CD4-positive, alpha-beta T cell treated with Interleukin-10 for 1 hour (primary cell): ENCODE data around the gene LRP1.

Experiments used
- DNase-seq: peaks from one replicate; pipeline ENCODE4 v3.0.0-alpha.2; 2020

LRP1 gene

DNA sequence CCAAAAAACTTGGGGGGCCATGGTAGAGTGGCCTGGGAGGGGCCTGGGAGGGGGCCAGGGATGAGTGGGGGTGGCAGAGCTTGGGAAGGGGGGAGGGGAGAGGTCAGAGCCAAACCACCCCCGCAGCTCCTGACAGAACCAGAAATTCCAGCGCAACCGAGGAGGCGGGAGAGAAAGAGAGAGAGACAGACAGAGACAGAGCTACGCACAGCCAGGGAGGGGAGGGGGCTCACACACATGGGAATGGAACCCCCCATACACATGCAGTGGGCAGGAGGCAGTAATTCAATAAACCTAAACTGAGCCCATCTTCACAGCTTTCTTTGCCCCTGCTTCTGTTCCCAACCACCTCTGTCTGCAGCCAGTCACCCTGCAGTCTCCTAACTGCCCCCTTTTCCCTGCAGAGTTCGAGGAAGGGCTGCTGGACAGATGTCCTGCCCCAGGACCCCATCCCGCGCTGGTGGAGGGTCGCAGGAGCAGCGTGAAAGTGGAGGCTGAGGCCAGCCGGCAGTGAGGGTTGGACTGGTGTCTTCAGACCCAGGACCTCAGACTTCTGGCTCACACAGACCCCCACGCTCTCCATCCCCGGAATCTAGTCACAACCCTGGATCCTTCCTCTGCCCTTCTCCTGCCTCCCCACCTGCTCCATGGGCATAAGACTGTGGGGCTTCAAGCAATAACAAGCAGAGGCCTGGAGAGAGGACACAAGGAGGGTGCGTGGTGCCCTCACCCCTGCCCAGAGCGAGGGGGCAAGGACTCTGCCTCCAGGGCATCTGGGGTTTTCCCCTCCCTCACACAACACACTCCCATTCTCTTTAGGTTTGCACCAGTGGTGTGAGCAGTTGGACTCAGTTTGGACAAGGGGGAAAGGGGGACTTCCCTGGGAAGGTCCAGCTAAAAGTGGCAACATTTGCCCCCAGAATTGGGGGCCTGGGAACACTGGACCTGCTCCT, 33.8 kb upstream of the LRP1 start:
- DNase-seq: no peak

DNA sequence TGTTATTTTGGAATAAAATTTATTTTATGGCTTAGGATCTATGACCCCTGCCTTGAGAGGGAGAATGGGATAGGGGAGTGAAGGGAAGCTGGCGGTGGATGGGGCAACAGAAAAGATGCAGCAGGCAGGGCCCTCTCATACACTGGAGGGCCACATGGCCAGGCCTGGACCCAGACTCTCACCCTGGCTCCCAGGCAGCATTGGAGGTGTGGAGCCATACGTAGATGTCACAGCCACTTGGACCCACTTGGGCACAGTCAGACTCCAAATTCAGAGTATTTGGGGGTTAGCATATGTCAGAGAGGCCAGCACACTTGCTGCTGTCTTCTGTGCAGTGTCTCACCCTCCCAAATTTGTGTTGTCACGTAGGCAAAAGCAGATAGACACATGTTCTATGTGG, 32.8 kb upstream of the LRP1 start:
- no peak for DNase-seq

DNA sequence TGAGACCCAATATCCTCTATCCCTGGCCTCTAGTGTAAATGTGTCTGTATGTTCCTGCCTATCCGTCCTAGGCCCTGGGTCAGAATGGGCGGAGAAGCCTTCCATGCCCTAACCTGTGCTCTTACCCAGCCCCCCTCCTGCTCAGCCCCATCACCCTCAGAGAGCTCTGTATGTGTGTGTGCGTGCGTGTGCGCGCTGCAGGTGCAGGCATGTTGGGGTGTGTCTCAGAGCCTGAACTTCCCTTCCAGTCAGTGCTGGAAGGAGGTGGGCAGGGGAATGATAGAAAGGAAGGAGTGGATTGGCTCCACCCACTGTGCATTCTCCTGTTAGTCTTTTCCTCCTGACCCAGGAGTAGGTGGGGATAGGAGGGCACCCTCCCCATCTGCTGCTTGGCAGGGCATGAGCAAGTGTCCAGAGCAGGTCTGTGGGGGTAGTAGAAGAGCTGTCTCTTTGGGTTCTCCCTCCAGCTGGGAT, 32.1 kb upstream of the LRP1 start:
- DNase-seq: no peak

DNA sequence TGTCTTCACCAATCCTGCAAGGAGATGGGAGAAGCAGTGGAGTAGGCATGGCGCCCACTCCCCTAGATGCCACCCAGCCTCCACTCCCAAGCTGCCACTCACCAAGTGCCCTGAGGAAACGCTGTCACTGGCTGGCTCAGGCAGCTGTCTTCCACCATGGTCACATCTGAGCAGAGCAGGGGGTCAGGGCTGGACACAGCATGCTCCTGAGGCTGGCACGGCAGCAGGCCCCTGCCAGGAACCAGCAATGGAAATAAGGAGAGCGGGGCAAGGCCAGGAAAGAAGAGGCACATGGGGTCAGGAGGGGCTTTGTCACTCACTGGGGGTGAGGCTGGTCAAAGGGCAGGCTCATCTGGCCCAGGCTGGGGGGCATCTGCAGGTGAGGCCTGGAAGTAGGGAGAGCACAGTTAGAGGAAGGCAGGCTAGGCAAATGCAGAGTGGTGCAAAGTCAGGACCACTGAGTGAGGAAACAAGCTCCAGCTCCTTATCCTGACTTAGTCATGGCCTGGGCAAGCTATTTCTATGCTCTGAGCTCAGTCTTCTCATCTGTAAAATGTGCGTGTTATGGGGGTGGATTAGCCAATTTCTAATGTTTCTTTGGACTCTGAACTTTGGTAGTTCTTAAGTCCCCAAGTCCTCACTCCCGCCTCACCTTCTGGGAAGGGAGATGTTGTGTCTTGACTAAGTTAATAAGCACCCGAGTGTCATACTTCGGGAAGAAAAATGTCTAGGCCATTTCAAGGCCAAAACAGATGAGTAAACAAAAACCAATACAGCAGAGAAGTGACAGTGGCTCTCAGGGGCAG, 31.3 kb upstream of the LRP1 start:
- no peak for DNase-seq

DNA sequence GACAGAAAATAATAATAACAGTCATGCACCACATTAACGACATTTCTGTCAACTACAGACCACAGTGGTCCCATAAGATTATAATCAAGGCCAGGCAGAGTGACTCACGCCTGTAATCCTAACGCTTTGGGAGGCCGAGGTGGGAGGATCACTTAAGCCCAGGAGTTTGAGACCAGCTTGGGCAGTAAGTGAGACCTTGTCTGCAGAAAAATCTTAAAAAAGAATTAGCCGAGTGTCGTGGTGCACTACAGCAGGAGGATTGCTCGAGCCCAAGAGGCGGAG, 30.8 kb upstream of the LRP1 start:
- DNase-seq: no peak

DNA sequence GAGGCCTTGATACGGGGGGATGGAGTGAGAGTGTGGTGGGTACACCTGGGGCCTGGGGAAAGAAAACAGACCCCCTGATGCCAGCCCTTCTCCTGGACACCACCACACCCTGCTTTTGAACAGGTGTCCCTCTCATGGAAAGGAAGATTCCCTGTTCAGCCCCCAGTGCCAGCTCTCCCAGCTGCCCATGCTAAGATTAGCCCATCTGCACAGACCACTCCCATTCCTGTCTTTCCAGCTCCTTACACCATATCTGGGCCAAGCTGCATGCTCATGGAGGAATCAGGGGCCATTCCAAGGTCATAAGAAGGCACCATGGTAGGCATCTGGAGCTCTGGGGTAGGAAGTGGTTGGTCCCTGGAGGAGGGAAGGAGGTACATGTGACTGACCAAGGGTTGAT, 29.7 kb upstream of the LRP1 start:
- DNase-seq: no peak

DNA sequence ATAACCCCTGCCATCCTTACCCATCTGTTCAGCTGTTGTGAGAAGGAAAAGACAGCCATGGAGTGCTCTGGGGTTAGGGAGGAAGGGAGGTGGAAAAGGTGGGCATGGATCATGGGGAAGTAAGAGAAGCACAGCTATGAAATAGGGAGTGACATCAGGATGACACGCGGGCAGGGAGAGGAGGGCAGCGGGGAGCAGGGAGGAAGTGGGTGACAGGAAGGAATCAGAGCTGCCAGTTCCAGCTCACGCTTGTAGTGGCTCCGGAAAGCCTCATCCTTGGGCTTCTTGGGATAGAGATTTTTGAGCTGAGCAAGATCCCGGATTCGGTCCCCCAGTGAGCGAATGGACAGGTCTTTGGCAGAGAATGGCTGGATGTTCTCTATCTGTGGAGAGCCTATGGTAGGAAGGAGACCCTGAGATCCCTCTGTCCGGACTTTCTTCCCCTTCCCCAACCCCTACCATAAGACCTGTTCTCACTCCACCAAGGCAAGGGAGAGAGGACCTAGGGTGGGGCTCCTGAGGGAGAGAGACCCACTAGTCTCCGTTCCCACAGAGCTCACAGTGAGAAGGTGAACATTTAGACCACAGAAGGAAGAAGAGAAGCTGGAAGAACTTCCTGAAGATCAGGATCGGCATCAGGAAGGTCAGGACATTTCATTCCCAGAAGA, 29.1 kb upstream of the LRP1 start:
- no peak for DNase-seq

DNA sequence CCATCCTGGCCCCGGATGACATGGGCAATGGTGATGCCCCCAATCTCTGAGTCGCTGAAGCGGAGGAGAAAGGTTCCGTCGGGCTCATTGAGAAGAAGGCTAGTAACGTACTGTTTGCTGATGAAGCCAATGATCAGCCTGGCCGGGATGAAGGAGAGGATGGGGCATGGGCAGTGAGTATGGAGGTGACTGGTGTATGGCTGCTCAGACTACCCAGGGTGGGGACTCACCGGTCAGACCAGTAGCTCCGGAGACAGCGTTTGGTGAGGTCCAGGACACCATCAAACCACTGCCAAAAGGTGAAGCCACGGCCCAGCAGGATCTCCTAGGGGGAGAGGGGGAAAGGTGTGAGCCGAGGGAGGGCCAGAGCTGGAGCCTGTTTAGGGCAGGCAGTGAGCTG, 28.5 kb upstream of the LRP1 start:
- DNase-seq: no peak

DNA sequence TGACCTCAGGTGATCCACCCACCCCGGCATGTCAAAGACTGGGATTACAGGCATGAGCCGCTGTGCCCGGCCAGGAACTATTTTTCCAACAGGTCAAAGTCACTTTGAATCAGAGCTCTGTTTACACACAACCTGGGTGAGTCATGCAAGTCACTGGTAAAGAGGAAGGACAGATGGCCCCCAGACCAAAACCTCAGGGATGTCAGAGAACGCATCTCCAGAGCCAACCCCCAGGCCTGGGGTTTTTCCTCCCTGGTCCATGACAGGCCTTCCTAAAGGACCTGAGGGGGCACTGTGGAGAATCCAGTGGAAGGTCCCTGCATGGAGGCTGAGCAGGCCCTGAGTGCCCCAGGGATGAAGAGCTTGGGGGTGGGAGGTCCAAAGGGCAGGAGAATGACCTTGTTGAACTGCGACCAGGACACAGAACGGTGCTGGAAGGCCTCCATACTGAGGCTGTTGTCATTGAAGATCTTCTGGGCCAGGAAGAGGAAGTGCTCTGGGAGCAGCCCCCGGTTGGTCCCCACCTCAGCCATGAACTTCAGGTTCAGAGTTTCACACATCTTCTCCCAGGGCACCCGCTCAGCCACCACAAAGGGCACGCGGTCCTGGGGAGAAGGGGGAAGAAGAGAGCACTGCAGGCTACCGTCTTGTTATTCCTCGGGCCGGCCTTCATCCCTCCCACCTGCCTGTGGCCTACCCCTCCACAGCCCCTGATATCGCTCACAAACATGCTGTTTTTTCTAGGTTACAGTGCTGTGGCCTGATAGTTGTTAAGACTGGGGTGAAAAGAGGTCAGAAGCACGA, 26.2 kb upstream of the LRP1 start:
- DNase-seq: no peak

DNA sequence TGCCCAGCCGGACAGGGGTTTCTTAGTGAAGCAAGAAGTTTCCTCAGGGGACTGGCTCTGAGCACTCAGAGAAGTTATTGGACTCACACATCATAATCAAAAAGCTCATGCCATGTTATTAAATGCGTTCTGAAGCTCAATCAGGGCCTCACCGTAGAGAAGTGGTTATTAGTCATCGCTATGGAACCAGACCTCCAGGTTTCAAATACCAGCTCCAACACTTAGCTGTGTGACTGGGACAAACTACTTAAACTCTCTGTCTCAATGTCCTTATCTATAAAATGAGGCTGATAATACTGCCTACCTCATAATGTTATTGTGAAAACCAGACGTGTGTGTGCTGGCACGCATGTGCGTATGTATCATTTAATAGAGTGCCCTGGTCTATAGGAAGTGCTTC, 24.4 kb upstream of the LRP1 start:
- no peak for DNase-seq

DNA sequence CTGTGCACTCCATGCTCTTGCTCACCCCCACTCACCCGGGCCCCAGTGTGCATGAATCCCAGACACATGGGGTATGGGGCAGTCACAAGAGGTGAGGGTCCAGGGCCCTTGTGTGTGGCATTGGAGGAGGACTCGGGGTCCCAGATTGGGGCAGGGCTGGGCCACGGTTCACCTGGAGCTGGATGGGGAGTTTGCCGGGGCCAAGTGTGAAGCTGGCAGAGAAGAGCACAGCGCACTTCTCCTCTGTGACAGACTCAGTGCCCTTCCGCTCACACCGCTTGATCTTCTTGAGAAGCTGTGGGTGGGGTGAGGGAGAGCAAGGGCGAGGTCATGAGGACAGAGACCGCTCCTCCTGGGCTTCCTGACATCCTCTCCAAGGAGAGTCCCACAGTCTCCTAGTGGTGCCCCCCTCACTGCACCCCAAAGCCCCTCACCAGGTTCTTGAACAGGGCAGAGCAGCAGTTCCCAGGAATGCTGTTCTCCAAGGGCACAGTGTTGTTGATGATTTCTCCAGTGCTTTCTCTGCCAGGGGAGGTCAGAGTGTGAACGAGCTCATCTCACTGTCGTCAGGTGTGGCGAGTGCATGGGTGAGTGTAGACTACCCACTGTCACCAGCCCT, 23.9 kb upstream of the LRP1 start:
- no peak for DNase-seq

DNA sequence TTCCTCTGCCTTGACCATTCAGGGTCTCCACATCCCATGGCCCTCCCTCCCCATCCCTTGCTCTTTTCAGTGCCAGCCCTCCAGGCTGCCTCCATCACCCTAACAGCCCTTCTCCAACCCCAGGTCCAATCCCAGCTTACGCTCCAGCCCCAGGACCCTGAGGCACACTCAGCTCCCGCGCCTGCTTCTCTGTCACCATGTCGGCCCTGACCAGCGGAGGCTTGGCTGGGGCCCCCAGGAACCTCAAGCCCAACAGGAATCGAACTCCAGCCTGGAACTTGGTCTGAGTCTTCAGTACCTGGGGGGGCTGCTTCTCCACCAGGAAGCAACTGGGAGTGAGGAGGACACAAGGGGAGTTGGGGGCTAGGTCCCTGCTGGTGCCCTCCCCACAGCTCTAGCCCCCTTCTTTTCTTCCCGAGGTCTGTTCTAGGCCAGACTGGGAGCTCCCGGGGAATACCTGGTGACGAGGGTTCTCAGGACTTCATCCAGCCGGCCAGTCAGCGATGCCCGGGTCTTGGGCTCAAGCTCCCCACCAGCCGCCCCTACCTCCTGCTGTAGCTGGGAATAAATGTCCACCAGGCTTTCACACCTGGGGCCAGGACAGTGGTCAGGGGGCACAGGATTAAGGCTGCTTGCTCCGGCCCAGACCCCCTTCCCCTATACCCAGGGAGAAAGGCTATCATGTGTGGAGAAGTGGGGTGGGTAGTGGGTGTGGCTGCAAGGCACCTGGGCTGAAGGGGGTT, 23.1 kb upstream of the LRP1 start:
- DNase-seq: no peak

DNA sequence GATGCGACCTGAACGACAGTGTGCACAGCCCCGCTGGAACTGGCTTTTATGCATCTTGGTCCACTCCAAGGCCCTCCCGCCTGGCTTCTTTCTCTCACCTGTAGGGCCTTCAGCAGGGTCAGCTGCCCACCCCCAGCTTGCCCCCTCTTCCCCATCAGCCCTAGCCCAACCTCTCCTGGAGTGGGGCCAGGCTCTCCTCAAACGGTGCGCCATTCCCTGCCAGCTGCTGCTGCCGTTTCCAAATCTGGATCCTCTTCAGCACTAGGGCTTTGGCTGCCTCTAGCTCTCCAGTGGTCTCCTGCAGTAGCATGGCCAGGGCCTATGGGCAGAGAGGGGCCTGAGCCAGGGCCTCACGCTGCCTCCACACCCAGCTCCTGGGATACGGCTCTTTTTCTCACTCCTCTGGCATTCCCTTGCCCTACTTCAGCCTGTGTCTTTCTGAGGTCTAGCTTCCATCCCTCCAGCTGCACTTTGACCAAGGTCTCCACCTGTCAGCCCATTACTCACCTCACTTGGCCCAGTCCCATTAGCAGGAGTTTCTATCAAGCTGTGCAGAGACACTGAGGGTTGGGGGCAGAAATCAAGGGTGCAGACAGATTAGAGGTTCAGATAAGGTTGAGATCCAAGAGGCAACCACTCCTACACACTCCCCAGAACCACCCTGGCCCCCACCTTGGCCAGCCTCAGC, 22.1 kb upstream of the LRP1 start:
- DNase-seq: no peak

DNA sequence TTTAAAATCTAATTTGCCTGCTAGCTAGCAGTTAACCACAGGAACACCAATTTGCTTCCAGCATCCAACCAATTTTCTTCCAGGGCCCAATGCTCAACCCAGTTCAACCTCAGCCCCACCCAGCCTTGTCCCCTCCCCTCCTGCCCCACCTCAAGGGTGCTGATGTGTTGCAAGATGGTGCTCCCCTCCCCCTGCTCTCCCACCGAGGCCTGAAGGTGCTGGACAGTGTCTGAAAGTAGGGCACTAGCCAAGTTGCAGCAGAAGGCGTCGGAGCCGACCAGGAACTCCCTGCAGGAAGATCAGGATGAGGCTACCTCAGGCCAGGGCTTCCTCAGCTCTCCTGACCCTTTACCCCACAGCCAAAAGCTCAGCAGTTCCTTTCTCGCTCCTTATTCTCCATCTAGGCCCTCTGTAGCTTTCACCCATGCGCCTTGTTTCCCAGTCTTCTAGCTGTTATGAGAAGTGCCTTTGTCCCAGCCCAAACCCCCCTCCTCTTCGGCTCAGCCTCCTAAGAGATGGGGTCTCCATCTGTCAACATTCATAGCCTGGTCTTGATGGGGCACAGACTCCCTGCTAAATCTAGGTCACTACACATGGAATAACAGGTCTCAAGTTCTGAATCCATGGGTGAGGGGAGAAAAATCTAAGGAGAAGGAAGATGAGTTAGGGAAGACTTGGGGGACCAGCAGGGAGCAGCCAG, 20.7 kb upstream of the LRP1 start:
- no peak for DNase-seq

DNA sequence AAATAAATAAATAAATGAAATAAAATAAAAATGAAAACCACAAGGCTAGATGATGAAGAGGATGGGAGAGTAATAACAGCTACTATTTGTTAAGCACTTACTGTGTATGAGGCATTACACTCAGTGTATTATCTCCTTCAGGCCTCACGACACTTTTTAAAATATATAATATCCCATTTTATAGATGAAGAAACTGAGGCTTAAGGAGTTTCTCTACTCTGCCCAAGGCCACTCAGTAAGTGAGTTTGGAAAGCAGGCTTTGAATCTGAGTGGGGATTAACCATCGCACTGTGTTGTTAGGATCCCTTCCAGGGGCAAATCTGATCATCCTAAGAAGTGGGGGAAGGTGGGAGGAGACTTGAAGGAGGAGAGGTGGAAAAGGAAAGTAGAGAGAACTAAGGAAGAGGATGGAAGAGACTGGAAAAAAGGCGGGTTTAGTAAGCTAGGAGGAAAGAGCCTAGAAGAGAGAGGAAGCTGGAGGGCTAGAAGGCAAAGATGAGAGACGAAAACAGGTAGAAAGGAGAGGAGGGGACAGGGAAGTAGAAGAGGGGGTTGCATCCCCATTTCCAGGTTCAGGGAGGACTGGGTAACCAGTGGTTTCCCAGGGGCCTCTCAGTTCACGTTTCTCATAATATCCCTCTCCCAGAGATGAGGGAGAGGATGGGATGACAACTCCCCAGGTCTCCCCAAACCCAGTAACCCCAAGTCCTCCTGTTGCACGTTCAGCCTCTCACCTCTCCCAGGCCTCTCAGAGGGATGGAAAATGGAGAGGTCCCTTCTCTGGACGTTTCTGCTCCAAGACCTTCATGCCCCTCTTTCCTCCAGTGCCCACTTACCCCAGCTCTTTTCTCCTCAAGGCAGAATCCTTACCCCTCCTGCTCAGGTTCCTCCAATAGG, 18.8 kb upstream of the LRP1 start:
- no peak for DNase-seq

DNA sequence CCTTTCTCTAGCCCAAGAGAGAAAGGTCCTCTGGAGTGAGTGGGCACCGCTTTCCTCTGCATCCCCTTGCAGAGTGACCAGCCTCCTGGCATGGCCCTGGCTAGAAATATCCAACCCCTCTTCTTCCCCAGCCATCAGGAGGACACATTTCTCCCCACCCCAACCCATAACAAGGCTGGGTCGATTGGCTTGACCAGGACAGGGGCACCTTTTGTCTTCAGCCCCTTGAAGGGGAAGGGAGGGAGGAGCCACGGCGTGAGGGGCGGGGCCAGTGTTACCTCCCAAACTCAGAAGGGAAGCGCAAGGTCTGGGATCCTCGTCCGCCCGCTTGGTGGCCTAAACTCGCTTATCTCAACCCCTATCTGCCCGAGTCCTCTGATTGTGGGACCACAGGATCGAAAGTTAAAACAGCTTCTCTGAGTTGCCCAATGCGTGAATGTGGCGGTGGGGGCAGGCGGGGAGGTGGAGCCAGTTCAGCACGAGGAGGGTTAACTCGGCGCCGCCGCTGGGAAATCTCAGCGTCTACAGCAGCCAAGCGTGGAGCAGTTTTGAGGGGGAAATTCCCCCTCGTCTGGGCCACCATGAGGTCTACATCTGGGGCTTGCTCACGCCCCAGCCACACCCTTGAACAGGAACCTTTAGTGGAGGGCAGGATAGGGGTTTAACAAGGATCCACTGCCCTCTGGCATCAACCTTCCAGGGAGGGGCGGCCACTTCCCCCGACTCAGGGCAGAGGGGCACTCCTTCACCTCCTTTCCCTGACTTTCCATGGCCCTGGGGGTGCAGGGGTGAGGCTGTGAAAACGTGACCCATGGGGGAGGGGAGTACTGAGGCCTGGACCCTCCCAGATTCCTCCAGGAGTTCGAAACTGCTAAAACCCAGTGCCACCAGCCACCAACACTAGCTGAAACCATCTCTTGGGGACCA, 17.9 kb upstream of the LRP1 start:
- peak; percentile 86 for DNase-seq

DNA sequence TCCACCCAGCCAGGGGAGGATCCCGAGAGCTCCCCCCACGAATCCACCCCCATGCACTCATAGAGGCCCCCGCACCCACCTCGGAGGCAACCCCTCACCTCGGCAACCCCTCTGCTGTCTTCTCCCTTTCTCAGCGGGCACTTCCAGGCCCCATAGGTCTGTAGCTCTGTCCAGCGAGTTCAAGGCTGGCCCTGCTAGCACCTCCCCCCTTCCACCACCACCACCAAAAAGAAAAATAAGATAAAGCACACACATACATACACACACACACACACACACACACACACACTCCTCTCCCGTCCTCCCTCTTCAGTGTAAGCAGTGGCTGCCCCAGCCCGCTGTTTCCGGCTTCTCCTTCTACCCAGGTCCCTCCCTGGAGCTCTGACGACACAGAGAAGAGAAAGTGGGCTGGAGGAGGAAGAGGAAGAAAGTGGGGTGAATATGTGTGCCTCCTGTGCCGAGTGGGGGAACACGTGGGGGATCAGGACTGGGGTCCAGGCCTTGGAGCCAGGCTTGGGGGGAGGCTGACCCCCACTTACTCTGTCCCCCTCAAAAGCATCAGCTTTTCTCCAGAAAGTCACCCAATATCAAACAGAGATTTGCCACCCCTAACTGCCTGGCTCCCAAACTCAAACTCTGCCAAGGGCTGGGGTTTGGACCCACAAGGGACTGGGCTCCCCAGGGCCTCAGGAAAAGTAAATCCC, 17.1 kb upstream of the LRP1 start, which contains the start of gene STAT6:
Gene STAT6 (minus strand): TSS at position 332 of the 704 bp plus-strand sequence. CDS start 3,084 bp downstream, outside the sequence.
- DNase-seq: peak; percentile 93
